ENCODE results near the gene KRT72.

GRCh38 chr12:52539083-52539820 lies 62.0 kb downstream of the KRT72 start:
- TF ChIP-seq SPI1 (IDR thresholded peaks at IDR 0.05; ENCODE audit: low read depth, low read length): no peak
- TF ChIP-seq POLR2A (IDR thresholded peaks at IDR 0.05; ENCODE audit: low read depth, low read length): no peak
- no peak for TF ChIP-seq TAF1 (IDR thresholded peaks at IDR 0.05; ENCODE audit: low read depth, low read length)
- TF ChIP-seq POLR2AphosphoS5 (IDR thresholded peaks at IDR 0.05; ENCODE audit: low read depth, low read length): no peak

Measured in GM12891 (cell line).